ENCODE data around the gene SMIM1.

The SMIM1 gene

GRCh38 chr1:3750741-3751140, 21.8 kb upstream of the SMIM1 start:
- no peak for FAIRE-seq

DNA sequence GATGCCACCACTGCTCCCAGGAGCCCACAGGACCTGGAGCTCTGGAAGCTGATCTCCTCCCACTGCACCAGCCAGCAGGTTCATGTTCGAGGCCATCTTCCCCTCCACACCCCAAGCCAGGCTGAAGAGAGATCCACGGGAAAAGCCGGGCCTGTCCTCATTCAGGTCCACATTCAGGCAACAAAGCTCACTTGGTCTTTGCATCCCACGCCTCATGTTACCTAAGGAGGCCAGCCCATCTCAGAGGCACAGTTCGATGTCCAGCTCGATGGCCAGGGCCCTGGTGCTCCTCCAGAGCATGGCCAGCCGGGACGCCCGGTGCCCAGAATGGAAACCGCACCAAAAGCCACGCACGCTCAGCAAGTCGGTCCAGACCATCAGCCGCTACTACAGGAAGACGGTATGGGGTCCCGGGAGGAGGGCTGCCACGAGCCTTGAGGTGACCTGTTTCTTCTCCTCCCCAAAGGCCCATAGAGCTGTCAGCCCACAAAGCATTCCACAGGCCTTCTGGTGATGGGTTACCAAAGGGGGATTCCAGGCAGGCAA, 20.1 kb upstream of the SMIM1 start, which contains the start of gene CCDC27:
Gene CCDC27, plus strand, starts transcription at position 51 of the 546 bp plus-strand sequence. Its CDS starts 32 bp downstream, at position 83.
- DNase-seq (ENCODE audit: insufficient read length, low spot score) (no peak), FAIRE-seq (no peak)
- no peak for TF ChIP-seq TAF1 (IDR thresholded peaks at IDR 0.05; ENCODE audit: low read depth, low read length)

More at GRCh38 chr1:3750741-3751140, 21.8 kb upstream of the SMIM1 start:
- TF ChIP-seq POLR2AphosphoS5 (IDR thresholded peaks at IDR 0.05; ENCODE audit: low read depth, low read length) (no peak), SPI1 (IDR thresholded peaks at IDR 0.05; ENCODE audit: low read depth, low read length) (no peak), POU2F2 (IDR thresholded peaks at IDR 0.05; ENCODE audit: low read depth, low read length) (no peak), POLR2A (IDR thresholded peaks at IDR 0.05; ENCODE audit: low read depth, low read length) (no peak), TAF1 (IDR thresholded peaks at IDR 0.05; ENCODE audit: low read depth, low read length) (no peak), PAX5 (IDR thresholded peaks at IDR 0.05; ENCODE audit: insufficient read depth, low read length, severe bottlenecking) (no peak)
- DNase-seq (ENCODE audit: insufficient read length, low spot score): no peak

GRCh38 chr1:3753656-3754454, 18.7 kb upstream of the SMIM1 start:
- DNase-seq (ENCODE audit: insufficient read length, low spot score): no peak
- no peak for FAIRE-seq
- no peak for TF ChIP-seq POLR2A (IDR thresholded peaks at IDR 0.05; ENCODE audit: low read depth, low read length)
- TF ChIP-seq SPI1 (IDR thresholded peaks at IDR 0.05; ENCODE audit: low read depth, low read length): no peak
- TF ChIP-seq POLR2AphosphoS5 (IDR thresholded peaks at IDR 0.05; ENCODE audit: low read depth, low read length): no peak
- TF ChIP-seq TAF1 (IDR thresholded peaks at IDR 0.05; ENCODE audit: low read depth, low read length): no peak
- TF ChIP-seq PAX5 (IDR thresholded peaks at IDR 0.05; ENCODE audit: insufficient read depth, low read length, severe bottlenecking): no peak
- TF ChIP-seq POU2F2 (IDR thresholded peaks at IDR 0.05; ENCODE audit: low read depth, low read length): no peak

GRCh38 chr1:3756394-3756793, 16.2 kb upstream of the SMIM1 start:
- FAIRE-seq (no peak), DNase-seq (ENCODE audit: insufficient read length, low spot score) (no peak)
- no peak for TF ChIP-seq POLR2A (IDR thresholded peaks at IDR 0.05; ENCODE audit: low read depth, low read length)
- TF ChIP-seq PAX5 (IDR thresholded peaks at IDR 0.05; ENCODE audit: insufficient read depth, low read length, severe bottlenecking): no peak
- no peak for TF ChIP-seq TAF1 (IDR thresholded peaks at IDR 0.05; ENCODE audit: low read depth, low read length)
- TF ChIP-seq POLR2AphosphoS5 (IDR thresholded peaks at IDR 0.05; ENCODE audit: low read depth, low read length): no peak
- TF ChIP-seq SPI1 (IDR thresholded peaks at IDR 0.05; ENCODE audit: low read depth, low read length): no peak
- TF ChIP-seq POU2F2 (IDR thresholded peaks at IDR 0.05; ENCODE audit: low read depth, low read length): no peak

- DNase-seq (ENCODE audit: insufficient read length, low spot score): no peak
- TF ChIP-seq PAX5 (IDR thresholded peaks at IDR 0.05; ENCODE audit: insufficient read depth, low read length, severe bottlenecking): no peak
- TF ChIP-seq POLR2A (IDR thresholded peaks at IDR 0.05; ENCODE audit: low read depth, low read length): no peak
- no peak for TF ChIP-seq TAF1 (IDR thresholded peaks at IDR 0.05; ENCODE audit: low read depth, low read length)
- TF ChIP-seq SPI1 (IDR thresholded peaks at IDR 0.05; ENCODE audit: low read depth, low read length): no peak
- TF ChIP-seq POLR2AphosphoS5 (IDR thresholded peaks at IDR 0.05; ENCODE audit: low read depth, low read length): no peak
- TF ChIP-seq POU2F2 (IDR thresholded peaks at IDR 0.05; ENCODE audit: low read depth, low read length): no peak
- no peak for FAIRE-seq
Measured at GRCh38 chr1:3759164-3759563, 13.4 kb upstream of the SMIM1 start.

DNA sequence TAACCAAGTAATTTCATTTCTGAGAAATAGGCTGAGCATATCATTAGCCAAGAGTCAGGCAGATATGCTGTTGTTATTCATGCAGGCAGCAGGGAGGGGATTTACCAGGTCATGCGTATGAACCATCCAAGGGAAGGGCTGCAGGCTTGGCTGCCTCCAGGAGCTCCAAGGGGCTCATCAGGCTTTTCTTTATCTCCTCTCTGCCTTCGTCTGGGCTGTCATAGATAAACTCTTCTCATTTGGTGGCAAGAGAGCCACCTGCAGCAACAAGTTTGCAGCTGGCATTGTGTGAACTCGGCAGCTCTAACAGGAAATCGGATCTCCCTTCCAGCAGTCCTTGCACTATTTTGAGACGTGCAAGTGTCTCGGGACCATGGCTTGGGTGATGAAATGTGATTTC, 12.8 kb upstream of the SMIM1 start:
- FAIRE-seq (no peak), DNase-seq (ENCODE audit: insufficient read length, low spot score) (no peak)
- TF ChIP-seq TAF1 (IDR thresholded peaks at IDR 0.05; ENCODE audit: low read depth, low read length) (no peak), POLR2A (IDR thresholded peaks at IDR 0.05; ENCODE audit: low read depth, low read length) (no peak), POU2F2 (IDR thresholded peaks at IDR 0.05; ENCODE audit: low read depth, low read length) (no peak), POLR2AphosphoS5 (IDR thresholded peaks at IDR 0.05; ENCODE audit: low read depth, low read length) (no peak), SPI1 (IDR thresholded peaks at IDR 0.05; ENCODE audit: low read depth, low read length) (no peak), PAX5 (IDR thresholded peaks at IDR 0.05; ENCODE audit: insufficient read depth, low read length, severe bottlenecking) (no peak)

DNA sequence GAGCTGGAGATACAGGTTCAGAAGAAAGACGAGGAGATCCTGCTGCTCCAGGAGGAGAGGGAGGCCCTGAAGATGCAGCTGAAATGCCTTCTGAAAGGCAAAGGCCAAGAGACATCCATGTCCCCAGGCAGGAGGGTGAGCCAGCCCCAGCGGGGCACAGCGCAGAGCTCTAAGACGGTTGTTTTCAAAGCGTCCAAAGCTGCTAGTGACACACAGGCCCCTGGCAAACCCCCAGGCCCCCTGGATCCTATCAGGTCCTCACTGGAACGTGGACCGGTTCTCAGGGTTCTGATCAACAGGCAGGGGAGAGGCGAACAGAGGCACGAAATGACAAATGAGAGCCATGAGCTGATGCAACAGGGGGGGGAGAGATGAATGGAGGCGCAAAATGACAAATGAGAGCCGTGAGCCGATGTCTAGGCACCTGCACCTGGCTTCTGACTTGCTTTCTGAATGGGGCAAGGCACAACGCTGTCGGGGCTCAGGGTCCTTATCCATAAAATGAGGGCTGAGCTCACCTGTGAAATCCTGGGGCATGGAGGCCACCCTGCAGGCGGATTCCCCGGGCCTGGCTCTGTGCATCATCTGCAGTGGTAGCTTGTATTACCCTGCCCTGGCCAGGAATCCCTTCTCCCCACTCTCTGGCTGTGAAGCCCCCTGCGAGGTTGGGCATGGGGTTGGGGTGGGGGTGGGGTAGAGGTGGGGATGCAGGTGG, 11.1 kb upstream of the SMIM1 start:
- DNase-seq (ENCODE audit: insufficient read length, low spot score) (no peak), FAIRE-seq (no peak)

GRCh38 chr1:3762151-3762872, 10.2 kb upstream of the SMIM1 start:
- no peak for TF ChIP-seq POLR2A (IDR thresholded peaks at IDR 0.05; ENCODE audit: low read depth, low read length)
- no peak for TF ChIP-seq SPI1 (IDR thresholded peaks at IDR 0.05; ENCODE audit: low read depth, low read length)
- no peak for TF ChIP-seq POU2F2 (IDR thresholded peaks at IDR 0.05; ENCODE audit: low read depth, low read length)
- TF ChIP-seq PAX5 (IDR thresholded peaks at IDR 0.05; ENCODE audit: insufficient read depth, low read length, severe bottlenecking): no peak
- no peak for TF ChIP-seq POLR2AphosphoS5 (IDR thresholded peaks at IDR 0.05; ENCODE audit: low read depth, low read length)
- no peak for TF ChIP-seq TAF1 (IDR thresholded peaks at IDR 0.05; ENCODE audit: low read depth, low read length)
- FAIRE-seq: no peak
- no peak for DNase-seq (ENCODE audit: insufficient read length, low spot score)

More for the DNA sequence above, 11.1 kb upstream of the SMIM1 start:
- TF ChIP-seq POLR2AphosphoS5 (IDR thresholded peaks at IDR 0.05; ENCODE audit: low read depth, low read length): no peak
- TF ChIP-seq POLR2A (IDR thresholded peaks at IDR 0.05; ENCODE audit: low read depth, low read length): no peak
- TF ChIP-seq TAF1 (IDR thresholded peaks at IDR 0.05; ENCODE audit: low read depth, low read length): no peak
- TF ChIP-seq SPI1 (IDR thresholded peaks at IDR 0.05; ENCODE audit: low read depth, low read length): no peak

DNA sequence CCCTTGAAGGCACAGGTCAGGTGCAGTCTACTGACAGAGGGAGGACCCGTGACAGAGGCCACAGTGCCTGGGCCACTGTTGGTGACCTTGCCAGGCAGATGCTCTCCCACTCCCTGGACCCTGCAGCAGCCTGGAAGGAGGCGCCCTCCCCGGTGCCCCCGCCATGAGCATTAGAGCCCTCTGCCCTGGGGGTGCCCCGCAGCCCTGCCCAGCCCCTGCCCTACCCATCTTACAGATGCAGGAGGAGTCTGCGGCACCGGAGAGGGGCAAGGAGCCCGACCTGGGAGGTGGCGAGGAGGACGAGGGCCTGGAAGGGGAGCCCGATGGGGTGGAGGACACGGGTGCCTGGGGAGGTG, 9.7 kb upstream of the SMIM1 start:
- TF ChIP-seq TAF1 (IDR thresholded peaks at IDR 0.05; ENCODE audit: low read depth, low read length) (no peak), POLR2AphosphoS5 (IDR thresholded peaks at IDR 0.05; ENCODE audit: low read depth, low read length) (no peak), PAX5 (IDR thresholded peaks at IDR 0.05; ENCODE audit: insufficient read depth, low read length, severe bottlenecking) (no peak), POLR2A (IDR thresholded peaks at IDR 0.05; ENCODE audit: low read depth, low read length) (no peak), POU2F2 (IDR thresholded peaks at IDR 0.05; ENCODE audit: low read depth, low read length) (no peak), SPI1 (IDR thresholded peaks at IDR 0.05; ENCODE audit: low read depth, low read length) (no peak)
- no peak for FAIRE-seq

More for the DNA sequence above, 9.7 kb upstream of the SMIM1 start:
- no peak for DNase-seq (ENCODE audit: insufficient read length, low spot score)

Data from GM12891 (cell line).